Hepatocyte (in vitro differentiated cells): Measurements from ENCODE around the gene SNX20. TPM values are rescaled to one million over a fixed set of nuclear protein-coding genes. Genes with fewer than 3 reads are reported as not detected.

ENCODE experiments used
- DNase-seq: peaks from one replicate; pipeline ENCODE4 v3.0.0-alpha.2; 2016; ENCODE audit warnings: low spot score
- H2AFZ ChIP-seq: fragments of 200-600 bp; sonication (generic); 2 replicates; pipeline ENCODE4 v1.6.0; 2016; ENCODE audit warnings: antibody characterized with exemption, mild to moderate bottlenecking
- H3K27ac ChIP-seq: fragments of 200-600 bp; sonication (generic); 2 replicates; pipeline ENCODE4 v1.5.1; 2016; ENCODE audit warnings: mild to moderate bottlenecking
- H3K27me3 ChIP-seq: fragments of 200-600 bp; sonication (generic); 2 replicates; pipeline ENCODE4 v1.6.1; 2016
- H3K36me3 ChIP-seq: fragments of 200-600 bp; sonication (generic); replicated peaks from 2 replicates; pipeline ENCODE4 v1.5.1; 2016; ENCODE audit warnings: low read depth; ENCODE audit not compliant: insufficient read depth
- H3K4me1 ChIP-seq: fragments of 200-600 bp; sonication (generic); 2 replicates; pipeline ENCODE4 v1.5.1; 2016; ENCODE audit warnings: mild to moderate bottlenecking, moderate library complexity; ENCODE audit not compliant: insufficient read depth
- H3K4me2 ChIP-seq: fragments of 200-600 bp; sonication (generic); 2 replicates; pipeline ENCODE4 v1.6.0; 2016
- H3K4me3 ChIP-seq: fragments of 200-600 bp; sonication (generic); 2 replicates; pipeline ENCODE4 v1.5.1; 2016; ENCODE audit warnings: mild to moderate bottlenecking
- H3K79me2 ChIP-seq: fragments of 200-600 bp; sonication (generic); 2 replicates; pipeline ENCODE4 v1.6.0; 2017; ENCODE audit warnings: mild to moderate bottlenecking
- H3K9me2 ChIP-seq: fragments of 200-600 bp; sonication (generic); replicated peaks from 2 replicates; pipeline ENCODE4 v1.6.0; 2017; ENCODE audit warnings: mild to moderate bottlenecking; ENCODE audit not compliant: insufficient read depth
- H3K9me3 ChIP-seq: fragments of 200-600 bp; sonication (generic); 2 replicates; pipeline ENCODE4 v1.5.1; 2016; ENCODE audit warnings: low read depth, mild to moderate bottlenecking
- H4K20me1 ChIP-seq: fragments of 200-600 bp; sonication (generic); 2 replicates; pipeline ENCODE4 v1.6.0; 2016; ENCODE audit warnings: mild to moderate bottlenecking; ENCODE audit not compliant: insufficient read depth, poor library complexity, severe bottlenecking
- CTCF ChIP-seq: fragments of 200-600 bp; sonication (generic); IDR thresholded peaks from 2 replicates; pipeline ENCODE4 v1.5.1; 2016; ENCODE audit warnings: antibody characterized with exemption, mild to moderate bottlenecking; ENCODE audit not compliant: poor library complexity
- EZH2 ChIP-seq: fragments of 200-600 bp; sonication (generic); IDR thresholded peaks from 2 replicates; pipeline ENCODE4 v1.6.1; 2016; ENCODE audit warnings: antibody characterized with exemption, mild to moderate bottlenecking, borderline replicate concordance
- EZH2phosphoT487 ChIP-seq: fragments of 200-600 bp; sonication (generic); IDR thresholded peaks from one replicate; pipeline ENCODE4 v1.6.1; 2018; ENCODE audit warnings: antibody characterized with exemption, mild to moderate bottlenecking, low read depth, moderate library complexity; ENCODE audit not compliant: unreplicated experiment, severe bottlenecking
- WGBS: methylation state at CpG from one replicate; pipeline ENCODE4 v1.1.6; 2016; ENCODE audit warnings: low lambda C conversion rate; ENCODE audit errors: missing lambda C conversion rate; 5-methylcytosine and 5-hydroxymethylcytosine counted together
- polyA plus RNA-seq: library from polyadenylated mRNA; unstranded; fragments of >200 nt; fragmentation: Nextera tagmentation; extraction: Ambion mirVana; gene quantifications from 2 replicates; pipeline ENCODE4 v1.2.1, GENCODE V29; 2016
- total RNA-seq: library from RNA; depleted of rRNA; stranded (reverse); fragments of >200 nt; gene quantifications from 2 replicates; pipeline ENCODE4 v1.2.3, GENCODE V29; 2014

Gene SNX20
- total and polyA plus RNA-seq, 2 experiments from 2014 or later, result not detected

- H3K27ac ChIP-seq, result peak overlapping the region; percentile 79
- no peaks in the 10 kb centered on the region for H3K9me2 ChIP-seq
- 55% methylated on average over 20 of the region's 20 CpGs for WGBS
- TF ChIP-seq EZH2 (no peak), CTCF (no peak), EZH2phosphoT487 (no peak)
- H3K4me3 ChIP-seq, result no peak overlapping the region
- no peaks in the 10 kb centered on the region for H3K36me3 ChIP-seq
- no peaks in the 10 kb centered on the region for H3K9me3 ChIP-seq
- peaks cover 4% of the 10 kb centered on the region for H3K4me1 ChIP-seq
- no peaks in the 10 kb centered on the region for H3K79me2 ChIP-seq
- no peaks in the 10 kb centered on the region for H3K27me3 ChIP-seq
- peak; percentile 37 for DNase-seq
- peak overlapping the region; percentile 37 for H3K4me2 ChIP-seq
- H2AFZ ChIP-seq, result no peak overlapping the region
- no peaks in the 10 kb centered on the region for H4K20me1 ChIP-seq
These were observed 35.4 kb downstream of the SNX20 start for GRCh38 chr16:50645563-50646220.

GRCh38 chr16:50644729-50645128 lies 36.4 kb downstream of the SNX20 start:
- H3K9me2 ChIP-seq, result no peaks in the 10 kb centered on the region
- peaks cover 4% of the 10 kb centered on the region for H3K4me1 ChIP-seq
- H3K27me3 ChIP-seq, result no peaks in the 10 kb centered on the region
- H3K27ac ChIP-seq, result peak overlapping the region; percentile 79
- no peaks in the 10 kb centered on the region for H3K79me2 ChIP-seq
- no peaks in the 10 kb centered on the region for H4K20me1 ChIP-seq
- DNase-seq, result peak; percentile 49
- no peak overlapping the region for H2AFZ ChIP-seq
- H3K36me3 ChIP-seq, result no peaks in the 10 kb centered on the region
- no peak overlapping the region for H3K4me3 ChIP-seq
- 56% methylated on average over 6 of the region's 6 CpGs for WGBS
- no peaks in the 10 kb centered on the region for H3K9me3 ChIP-seq
- H3K4me2 ChIP-seq, result no peak overlapping the region
- TF ChIP-seq EZH2 (no peak), CTCF (peak; percentile 48)

- TF ChIP-seq EZH2phosphoT487 (no peak), CTCF (no peak), EZH2 (no peak)
- Histone ChIP-seq H3K4me3 (no peak overlapping the region), H3K36me3 (no peaks in the 10 kb centered on the region), H2AFZ (no peak overlapping the region), H4K20me1 (no peaks in the 10 kb centered on the region), H3K79me2 (no peaks in the 10 kb centered on the region), H3K27me3 (no peaks in the 10 kb centered on the region), H3K4me2 (no peak overlapping the region), H3K27ac (no peak overlapping the region), H3K9me2 (no peaks in the 10 kb centered on the region), H3K9me3 (no peaks in the 10 kb centered on the region), H3K4me1 (peaks cover 4% of the 10 kb centered on the region)
- no peak for DNase-seq
- 88% methylated on average over 5 of the region's 5 CpGs for WGBS
These were observed 36.9 kb downstream of the SNX20 start for GRCh38 chr16:50644245-50644644.
